NCI-H446 (cell line): Measurements from ENCODE around the gene TMEM202.
"Not testable (repeated sequence)": the region's sequence is repeated elsewhere in the genome, so short reads cannot be mapped to it uniquely, and the experiment has no call there.

Source experiments
- DNase-seq, 2 experiments: peaks; one replicate each; lab custom pipeline; 2025; lab: John Stamatoyannopoulos, UW

TMEM202 gene

GRCh38 chr15:72397796-72398588, at the start of gene TMEM202:
TMEM202 (plus strand) TSS chr15:72398305; CDS start chr15:72398327, 22 bp downstream.
- no peak for DNase-seq

- DNase-seq, result no peak
Observed at GRCh38 chr15:72353266-72353665, 44.8 kb upstream of the TMEM202 start.

- no peak for DNase-seq
Observed at GRCh38 chr15:72354496-72354895, 43.6 kb upstream of the TMEM202 start.

- DNase-seq, result no peak
Observed at GRCh38 chr15:72358121-72358520, 40.0 kb upstream of the TMEM202 start.

- no peak for DNase-seq
Observed at GRCh38 chr15:72358650-72359171, 39.4 kb upstream of the TMEM202 start.

GRCh38 chr15:72361176-72361575, 36.9 kb upstream of the TMEM202 start:
- DNase-seq, result no peak

- no peak for DNase-seq
Observed at GRCh38 chr15:72365844-72366243, 32.3 kb upstream of the TMEM202 start.

- no peak for DNase-seq
Observed at GRCh38 chr15:72368325-72368724, 29.8 kb upstream of the TMEM202 start.

GRCh38 chr15:72368899-72369298, 29.2 kb upstream of the TMEM202 start:
- DNase-seq, result no peak

GRCh38 chr15:72369964-72370363, 28.1 kb upstream of the TMEM202 start:
- no peak for DNase-seq

- no peak for DNase-seq
Observed at GRCh38 chr15:72372361-72372760, 25.7 kb upstream of the TMEM202 start.

GRCh38 chr15:72375501-72375845, 22.6 kb upstream of the TMEM202 start:
- no peak for DNase-seq

- peak; percentile 76 to 89 for DNase-seq
Observed at GRCh38 chr15:72375846-72376581, 22.1 kb upstream of the TMEM202 start, which contains the start of gene HEXA. HEXA (minus strand) TSS chr15:72376014; CDS start chr15:72375972, 42 bp downstream.

GRCh38 chr15:72377331-72377730, 20.8 kb upstream of the TMEM202 start:
- no peak for DNase-seq

GRCh38 chr15:72379106-72379505, 19.0 kb upstream of the TMEM202 start:
- not testable (repeated sequence) for DNase-seq

- DNase-seq, result no peak
Observed at GRCh38 chr15:72379856-72380430, 18.2 kb upstream of the TMEM202 start.

- DNase-seq, result no peak
Observed at GRCh38 chr15:72380743-72381142, 17.4 kb upstream of the TMEM202 start.

GRCh38 chr15:72382146-72382545, 16.0 kb upstream of the TMEM202 start:
- DNase-seq, result no peak

- DNase-seq, result no peak
Observed at GRCh38 chr15:72387741-72388140, 10.4 kb upstream of the TMEM202 start.

GRCh38 chr15:72389231-72389630, 8.9 kb upstream of the TMEM202 start:
- DNase-seq, result no peak

GRCh38 chr15:72396331-72396730, 1.8 kb upstream of the TMEM202 start:
- DNase-seq, result not testable (repeated sequence)

- no peak for DNase-seq
Observed at GRCh38 chr15:72398648-72399047, 543 bp downstream of the TMEM202 start.

- DNase-seq, result no peak
Observed at GRCh38 chr15:72402726-72403125, 4.6 kb downstream of the TMEM202 start.
